Transverse colon (tissue), 4 donors: Measurements from ENCODE around the gene XYLB.

Source experiments
- EP300 ChIP-seq: sonication (generic); formaldehyde crosslinking; IDR thresholded peaks from one replicate; pipeline ENCODE4 v1.6.1; 2017; ENCODE audit warnings: antibody characterized with exemption, low read depth
- POLR2AphosphoS5 ChIP-seq, 3 donors: sonication (generic); formaldehyde crosslinking; IDR thresholded peaks; one replicate each; pipeline ENCODE4 v1.6.1; 2016; ENCODE audit warnings: antibody characterized with exemption in 3 of 3
- TF ChIP-seq, protein P1 (sequence below), 5 experiments: fragments of 200-600 bp in 3 of 5; fragments of 450-650 bp in 2 of 5; sonication (generic) in 3 of 5; IDR thresholded peaks; 1 replicate in 2 of 5; 2 replicates in 3 of 5; pipeline ENCODE4 v1.5.1; 2016 to 2017; ENCODE audit warnings: antibody characterized with exemption in 5 of 5, inconsistent platforms in 3 of 5, mild to moderate bottlenecking in 2 of 5, moderate library complexity in 1 of 5

DNA sequence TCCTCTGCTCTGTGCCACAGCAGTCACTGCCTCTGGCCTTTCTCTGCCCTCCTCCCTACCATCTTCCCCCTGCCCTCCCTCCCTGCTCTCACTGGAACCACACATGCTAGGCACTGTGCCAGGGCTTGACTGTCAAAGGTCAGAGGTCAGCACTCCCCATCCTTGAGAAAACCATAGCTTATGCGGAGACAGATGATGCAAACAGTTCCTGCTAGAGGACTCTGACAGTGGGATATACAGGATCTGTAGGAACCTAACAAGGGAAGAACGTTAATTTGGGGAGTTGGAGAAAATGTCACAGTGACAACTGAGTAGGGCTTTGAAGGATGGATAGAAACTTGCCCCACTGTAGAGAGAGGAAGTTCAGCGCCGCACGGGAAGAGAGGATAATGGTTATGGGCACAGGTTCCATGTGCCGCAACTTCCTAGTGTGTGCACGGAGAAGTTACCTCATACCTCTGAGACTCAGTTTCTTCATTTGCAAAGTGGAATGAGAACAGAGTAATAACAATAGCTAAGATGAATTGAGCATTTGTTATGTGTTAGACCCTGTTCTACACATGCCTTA lies 29.3 kb upstream of the XYLB start:
- no peak for TF ChIP-seq POLR2AphosphoS5 (IDR thresholded peaks at IDR 0.05)
- TF ChIP-seq, protein P1, sequence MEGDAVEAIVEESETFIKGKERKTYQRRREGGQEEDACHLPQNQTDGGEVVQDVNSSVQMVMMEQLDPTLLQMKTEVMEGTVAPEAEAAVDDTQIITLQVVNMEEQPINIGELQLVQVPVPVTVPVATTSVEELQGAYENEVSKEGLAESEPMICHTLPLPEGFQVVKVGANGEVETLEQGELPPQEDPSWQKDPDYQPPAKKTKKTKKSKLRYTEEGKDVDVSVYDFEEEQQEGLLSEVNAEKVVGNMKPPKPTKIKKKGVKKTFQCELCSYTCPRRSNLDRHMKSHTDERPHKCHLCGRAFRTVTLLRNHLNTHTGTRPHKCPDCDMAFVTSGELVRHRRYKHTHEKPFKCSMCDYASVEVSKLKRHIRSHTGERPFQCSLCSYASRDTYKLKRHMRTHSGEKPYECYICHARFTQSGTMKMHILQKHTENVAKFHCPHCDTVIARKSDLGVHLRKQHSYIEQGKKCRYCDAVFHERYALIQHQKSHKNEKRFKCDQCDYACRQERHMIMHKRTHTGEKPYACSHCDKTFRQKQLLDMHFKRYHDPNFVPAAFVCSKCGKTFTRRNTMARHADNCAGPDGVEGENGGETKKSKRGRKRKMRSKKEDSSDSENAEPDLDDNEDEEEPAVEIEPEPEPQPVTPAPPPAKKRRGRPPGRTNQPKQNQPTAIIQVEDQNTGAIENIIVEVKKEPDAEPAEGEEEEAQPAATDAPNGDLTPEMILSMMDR (IDR thresholded peaks at IDR 0.05), result no peak
- TF ChIP-seq EP300, result no peak
